OCI-LY3 (cell line): Measurements from ENCODE around the gene PLA2G4E.

Experiments used
- EZH2phosphoT487 ChIP-seq: fragments of 200-600 bp; shearing (Covaris generic); IDR thresholded peaks from 2 replicates; pipeline ENCODE4 v1.6.1; 2018; ENCODE audit warnings: antibody characterized with exemption, mixed run types, low read depth
- TF ChIP-seq, protein P1 (sequence below): fragments of 200-600, 300-600 bp; sonication (generic); IDR thresholded peaks from 2 replicates; pipeline ENCODE4 v1.5.1; 2014; ENCODE audit warnings: antibody characterized with exemption, low read length, low read depth

DNA sequence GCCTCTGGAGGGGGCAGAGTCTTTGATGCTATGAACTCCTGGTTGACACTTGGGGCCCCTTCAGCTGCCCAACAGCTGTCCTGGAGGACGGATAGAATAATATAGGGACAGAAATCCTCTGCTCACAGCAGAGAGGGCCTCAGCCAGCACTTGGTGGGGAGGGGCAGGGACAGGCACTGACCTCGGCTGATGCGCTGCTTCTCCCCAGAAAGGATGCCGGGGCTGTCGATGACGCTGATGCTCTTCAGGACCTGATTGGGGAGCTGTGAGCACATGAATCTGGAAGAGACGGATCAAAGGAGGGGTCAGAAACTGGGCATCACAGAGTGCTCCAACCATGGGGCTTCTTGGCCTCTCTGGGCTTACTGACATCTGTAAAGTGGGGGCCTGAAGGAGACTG is 78.0 kb downstream of the PLA2G4E start:
- TF ChIP-seq, protein P1, sequence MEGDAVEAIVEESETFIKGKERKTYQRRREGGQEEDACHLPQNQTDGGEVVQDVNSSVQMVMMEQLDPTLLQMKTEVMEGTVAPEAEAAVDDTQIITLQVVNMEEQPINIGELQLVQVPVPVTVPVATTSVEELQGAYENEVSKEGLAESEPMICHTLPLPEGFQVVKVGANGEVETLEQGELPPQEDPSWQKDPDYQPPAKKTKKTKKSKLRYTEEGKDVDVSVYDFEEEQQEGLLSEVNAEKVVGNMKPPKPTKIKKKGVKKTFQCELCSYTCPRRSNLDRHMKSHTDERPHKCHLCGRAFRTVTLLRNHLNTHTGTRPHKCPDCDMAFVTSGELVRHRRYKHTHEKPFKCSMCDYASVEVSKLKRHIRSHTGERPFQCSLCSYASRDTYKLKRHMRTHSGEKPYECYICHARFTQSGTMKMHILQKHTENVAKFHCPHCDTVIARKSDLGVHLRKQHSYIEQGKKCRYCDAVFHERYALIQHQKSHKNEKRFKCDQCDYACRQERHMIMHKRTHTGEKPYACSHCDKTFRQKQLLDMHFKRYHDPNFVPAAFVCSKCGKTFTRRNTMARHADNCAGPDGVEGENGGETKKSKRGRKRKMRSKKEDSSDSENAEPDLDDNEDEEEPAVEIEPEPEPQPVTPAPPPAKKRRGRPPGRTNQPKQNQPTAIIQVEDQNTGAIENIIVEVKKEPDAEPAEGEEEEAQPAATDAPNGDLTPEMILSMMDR, result no peak
- no peak for TF ChIP-seq EZH2phosphoT487
